IPS-15b (cell line): ENCODE results near the gene OR56B1.
"Not testable (repeated sequence)": the region's sequence is repeated elsewhere in the genome, so short reads cannot be mapped to it uniquely, and the experiment has no call there.

ENCODE experiments used
- H3K27me3 ChIP-seq: one replicate; pipeline ENCODE4 v1.6.1; 2013; ENCODE audit warnings: low read length; ENCODE audit not compliant: control insufficient read depth, insufficient read depth
- H3K36me3 ChIP-seq: one replicate; pipeline ENCODE4 v1.6.1; 2013; ENCODE audit warnings: low read length; ENCODE audit not compliant: control insufficient read depth, insufficient read depth
- H3K4me1 ChIP-seq: one replicate; pipeline ENCODE4 v1.6.1; 2013; ENCODE audit warnings: mild to moderate bottlenecking, low read length; ENCODE audit not compliant: control insufficient read depth, insufficient read depth
- H3K4me3 ChIP-seq: one replicate; pipeline ENCODE4 v1.5.1; 2013; ENCODE audit warnings: low read depth, low read length
- H3K9ac ChIP-seq: one replicate; pipeline ENCODE4 v1.6.1; 2013; ENCODE audit warnings: low read depth, mild to moderate bottlenecking, low read length
- H3K9me3 ChIP-seq: one replicate; pipeline ENCODE4 v1.6.1; 2013; ENCODE audit warnings: mild to moderate bottlenecking, low read length; ENCODE audit not compliant: control insufficient read depth, insufficient read depth

Gene OR56B1

DNA sequence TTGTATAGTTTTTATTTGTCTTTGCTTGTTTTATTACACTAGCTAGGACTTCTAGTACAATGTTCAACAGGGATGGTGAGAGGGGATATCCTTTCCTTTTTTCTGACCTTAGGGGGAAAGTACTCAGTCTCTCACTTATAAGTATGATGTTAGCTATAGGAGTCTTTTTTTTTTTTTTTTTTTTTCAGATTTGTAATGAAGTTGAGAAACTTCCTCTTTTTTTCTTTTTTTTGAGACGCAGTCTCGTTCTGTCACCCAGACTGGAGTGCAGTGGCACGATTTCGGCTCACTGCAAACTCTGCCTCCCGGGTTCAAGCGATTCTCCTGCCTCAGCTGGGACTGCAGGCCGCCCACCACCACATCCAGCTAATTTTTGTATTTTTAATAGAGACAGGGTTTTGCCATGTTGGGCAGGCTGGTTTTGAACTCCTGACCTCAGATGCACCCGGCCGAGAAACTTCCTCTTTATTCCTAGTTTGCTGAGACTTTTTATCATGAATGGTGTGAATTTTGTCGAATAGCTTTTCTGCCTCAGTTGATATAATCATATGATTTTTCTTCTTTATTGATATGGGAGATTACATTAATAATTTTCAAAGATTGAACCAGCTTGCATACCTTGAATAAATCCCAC, 35.7 kb upstream of the OR56B1 start:
- no peaks in the 10 kb centered on the region for H3K27me3 ChIP-seq
- no peaks in the 10 kb centered on the region for H3K9me3 ChIP-seq
- no peak overlapping the region for H3K9ac ChIP-seq
- H3K36me3 ChIP-seq, result no peaks in the 10 kb centered on the region
- no peak overlapping the region for H3K4me3 ChIP-seq
- no peaks in the 10 kb centered on the region for H3K4me1 ChIP-seq

DNA sequence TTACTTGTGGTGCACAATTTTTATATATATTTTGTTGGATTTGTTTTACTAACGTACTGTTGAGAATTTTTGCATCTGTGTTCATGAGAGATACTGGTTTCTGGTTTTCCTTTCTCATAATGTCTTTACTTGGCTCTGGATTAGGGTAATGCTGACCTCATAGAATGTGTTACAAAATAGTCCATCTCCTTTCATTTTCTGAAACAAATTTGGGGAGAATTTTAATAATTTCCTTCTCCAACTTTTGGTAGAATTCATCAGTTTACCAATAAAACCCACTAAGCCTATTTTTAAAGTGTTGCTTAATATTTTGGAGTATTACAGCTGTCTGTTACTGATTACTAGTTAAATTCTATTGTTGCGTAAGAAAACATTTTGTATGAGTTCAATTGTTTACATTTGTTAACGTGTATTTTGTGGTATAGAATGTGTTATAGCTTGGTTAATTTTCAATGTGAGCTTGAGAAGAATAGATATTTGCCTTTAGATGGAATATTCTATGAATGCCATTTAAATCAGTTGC, 35.1 kb upstream of the OR56B1 start:
- H3K9me3 ChIP-seq, result no peaks in the 10 kb centered on the region
- H3K4me3 ChIP-seq, result no peak overlapping the region
- H3K4me1 ChIP-seq, result no peaks in the 10 kb centered on the region
- H3K27me3 ChIP-seq, result no peaks in the 10 kb centered on the region
- no peak overlapping the region for H3K9ac ChIP-seq
- H3K36me3 ChIP-seq, result no peaks in the 10 kb centered on the region

DNA sequence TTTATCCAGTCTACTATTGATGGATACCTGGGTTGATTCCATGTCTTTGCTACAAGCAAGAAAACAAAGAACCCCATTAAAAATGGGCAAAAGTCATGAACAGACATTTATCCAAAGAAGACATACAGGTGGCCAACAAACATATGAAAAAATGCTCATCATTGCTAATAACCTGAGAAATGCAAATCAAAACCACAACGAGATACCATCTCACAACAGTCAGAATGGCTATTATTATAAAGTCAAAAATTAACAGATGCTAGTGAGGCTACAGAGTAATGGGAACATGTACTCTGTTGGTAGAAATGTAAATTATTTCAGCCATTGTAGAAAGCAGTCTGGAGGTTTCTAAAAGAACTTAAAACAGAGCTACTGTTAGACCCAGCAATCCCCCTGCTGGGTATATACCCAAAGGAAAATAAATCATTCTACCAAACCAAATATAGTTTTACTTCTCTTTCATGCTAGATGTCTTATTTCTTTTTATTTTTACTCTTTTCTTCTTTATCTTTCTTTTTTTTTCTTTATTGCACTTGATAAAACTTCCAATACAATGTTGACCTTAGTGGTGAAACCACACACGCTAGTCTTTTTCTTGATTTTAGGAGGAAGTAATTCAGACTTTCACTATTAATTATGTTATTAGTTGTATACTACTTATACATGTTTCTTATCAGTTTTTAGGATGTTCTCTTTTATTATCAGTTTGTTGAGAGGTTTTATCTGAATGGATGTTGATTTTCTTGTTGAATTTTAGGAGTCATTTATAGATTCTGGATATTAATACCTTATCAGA, 32.3 kb upstream of the OR56B1 start:
- no peaks in the 10 kb centered on the region for H3K9me3 ChIP-seq
- H3K36me3 ChIP-seq, result no peaks in the 10 kb centered on the region
- no peaks in the 10 kb centered on the region for H3K4me1 ChIP-seq
- H3K27me3 ChIP-seq, result no peaks in the 10 kb centered on the region
- no peak overlapping the region for H3K9ac ChIP-seq
- no peak overlapping the region for H3K4me3 ChIP-seq

DNA sequence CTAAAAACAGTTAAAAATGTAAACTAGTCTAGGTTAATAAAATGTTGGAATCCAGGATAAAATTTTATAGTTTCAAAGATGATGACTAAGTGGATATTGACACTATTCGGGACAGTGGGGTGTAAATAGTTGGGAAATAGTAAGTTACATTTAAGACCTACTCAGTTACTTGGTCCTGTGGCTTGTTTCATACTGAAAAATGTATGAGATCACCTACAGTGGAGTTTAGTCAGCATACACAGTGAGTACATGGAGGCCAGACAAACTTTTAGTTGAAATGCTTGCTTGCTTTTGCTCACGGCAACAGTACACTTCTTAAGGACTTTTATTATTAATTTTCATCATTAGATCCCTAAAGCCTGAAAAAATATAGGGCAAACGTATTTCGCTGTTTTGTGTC, 30.6 kb upstream of the OR56B1 start:
- Histone ChIP-seq H3K9ac (no peak overlapping the region), H3K4me3 (no peak overlapping the region), H3K9me3 (no peaks in the 10 kb centered on the region), H3K36me3 (no peaks in the 10 kb centered on the region), H3K4me1 (no peaks in the 10 kb centered on the region), H3K27me3 (no peaks in the 10 kb centered on the region)

DNA sequence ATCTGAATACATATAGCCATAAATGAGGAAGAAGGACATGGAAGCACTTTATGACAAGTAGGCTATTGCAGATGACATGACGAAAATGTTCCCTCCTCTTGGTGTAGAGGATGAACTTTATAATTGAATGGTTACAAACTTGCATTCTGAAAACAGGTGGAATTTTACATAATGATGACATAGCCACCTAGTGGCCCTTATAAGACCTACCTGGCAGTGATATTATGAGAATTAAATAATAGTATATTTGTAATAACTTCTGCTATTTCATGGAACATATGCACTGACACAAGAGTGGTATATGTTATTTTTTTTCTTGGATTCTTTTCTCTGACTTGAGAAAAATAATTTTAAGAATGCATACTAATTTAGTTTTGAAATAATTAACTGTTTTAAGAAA, 23.7 kb upstream of the OR56B1 start:
- H3K9ac ChIP-seq, result no peak overlapping the region

DNA sequence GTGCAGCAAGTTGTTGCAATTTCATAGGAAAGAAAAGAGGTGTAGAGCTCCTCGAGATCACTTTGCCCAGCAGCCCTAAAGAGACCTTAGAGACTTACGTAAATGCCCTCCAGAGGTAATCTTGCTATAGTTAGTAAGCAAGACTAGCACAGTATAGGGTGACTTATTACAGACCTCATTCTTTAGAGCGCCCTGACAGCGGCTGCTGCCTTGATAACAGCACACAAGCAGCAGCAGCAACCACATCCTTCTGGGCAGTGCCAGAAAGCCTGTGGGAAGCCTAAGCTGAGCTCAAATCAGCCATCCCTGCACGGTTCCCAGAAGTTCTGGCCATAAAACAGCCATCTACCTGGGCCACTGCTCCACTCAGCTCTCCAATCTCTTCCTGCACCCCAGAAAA, 22.6 kb upstream of the OR56B1 start:
- H3K9ac ChIP-seq, result no peak overlapping the region
- no peaks in the 10 kb centered on the region for H3K36me3 ChIP-seq
- no peaks in the 10 kb centered on the region for H3K4me1 ChIP-seq
- H3K9me3 ChIP-seq, result no peaks in the 10 kb centered on the region
- H3K27me3 ChIP-seq, result no peaks in the 10 kb centered on the region
- H3K4me3 ChIP-seq, result no peak overlapping the region

More for the DNA sequence above, 23.7 kb upstream of the OR56B1 start:
- Histone ChIP-seq H3K4me3 (no peak overlapping the region), H3K27me3 (no peaks in the 10 kb centered on the region), H3K9me3 (no peaks in the 10 kb centered on the region), H3K36me3 (no peaks in the 10 kb centered on the region), H3K4me1 (no peaks in the 10 kb centered on the region)

DNA sequence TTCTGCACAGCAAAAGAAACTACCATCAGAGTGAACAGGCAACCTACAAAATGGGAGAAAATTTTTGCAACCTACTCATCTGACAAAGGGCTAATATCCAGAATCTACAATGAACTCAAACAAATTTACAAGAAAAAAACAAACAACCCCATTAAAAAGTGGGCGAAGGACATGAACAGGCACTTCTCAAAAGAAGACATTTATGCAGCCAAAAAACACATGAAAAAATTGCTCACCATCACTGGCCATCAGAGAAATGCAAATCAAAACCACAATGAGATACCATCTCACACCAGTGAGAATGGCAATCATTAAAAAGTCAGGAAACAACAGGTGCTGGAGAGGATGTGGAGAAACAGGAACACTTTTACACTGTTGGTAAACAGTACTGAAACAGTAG, 19.7 kb upstream of the OR56B1 start:
- not testable (repeated sequence) for H3K4me1 ChIP-seq, H3K9me3 ChIP-seq, H3K9ac ChIP-seq, H3K36me3 ChIP-seq, H3K4me3 ChIP-seq, H3K27me3 ChIP-seq

DNA sequence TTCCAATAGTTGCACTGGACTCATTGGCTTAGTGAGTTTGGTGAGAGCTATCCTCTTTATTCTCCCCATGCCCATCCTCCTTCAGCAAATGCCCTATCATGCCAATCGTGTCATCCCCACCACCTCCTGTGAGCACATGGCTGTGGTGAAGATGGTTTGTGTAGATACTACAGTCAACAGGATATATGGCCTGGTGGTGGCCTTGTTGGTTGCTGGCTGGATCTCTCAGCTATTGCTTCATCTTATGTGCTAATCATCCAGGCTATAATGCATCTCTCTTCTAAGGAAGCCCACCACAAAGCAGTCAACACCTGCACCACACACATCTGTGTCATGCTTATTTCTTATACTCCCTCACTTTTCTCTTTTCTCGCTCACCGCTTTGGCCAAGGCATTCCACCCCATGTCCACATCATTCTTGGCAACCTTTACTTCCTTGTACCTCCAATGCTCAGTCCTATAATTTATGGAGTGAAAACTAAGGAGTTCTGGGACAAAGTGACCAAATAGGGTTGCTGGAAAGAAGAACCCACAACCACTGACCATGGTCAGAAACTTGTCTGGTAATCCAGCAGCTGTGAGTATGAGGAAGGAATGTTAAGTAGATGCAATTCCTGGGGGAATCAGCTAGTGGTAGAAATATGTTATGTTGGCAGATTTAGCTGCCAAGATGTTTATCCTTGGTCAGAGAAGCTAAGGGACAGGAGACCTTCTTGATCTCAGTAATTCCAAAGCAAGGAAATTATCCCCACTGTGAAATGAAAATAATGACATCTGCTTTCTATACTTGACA, 16.3 kb upstream of the OR56B1 start:
- Histone ChIP-seq H3K4me1 (no peaks in the 10 kb centered on the region), H3K4me3 (no peak overlapping the region), H3K27me3 (no peaks in the 10 kb centered on the region), H3K9me3 (no peaks in the 10 kb centered on the region), H3K36me3 (no peaks in the 10 kb centered on the region), H3K9ac (no peak overlapping the region)

DNA sequence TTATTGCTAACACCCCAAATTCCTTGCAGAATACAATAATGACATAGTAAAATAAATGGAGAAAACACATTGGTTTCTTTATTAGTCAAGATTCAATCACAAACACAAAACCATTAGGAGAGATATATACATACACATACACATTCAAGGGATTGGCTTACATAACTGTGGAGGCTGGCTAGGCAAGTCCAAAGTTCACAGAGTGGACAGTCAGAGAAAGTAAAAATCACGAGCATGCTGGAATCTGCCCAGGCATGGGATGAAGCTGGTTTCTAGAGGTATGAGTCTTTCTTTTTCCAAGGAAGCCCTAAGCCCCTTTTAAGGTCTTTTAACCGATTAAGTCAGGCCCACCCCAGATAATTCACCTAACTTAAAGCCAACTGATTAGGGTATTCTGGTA, 13.6 kb upstream of the OR56B1 start:
- Histone ChIP-seq H3K9ac (no peak overlapping the region), H3K27me3 (no peaks in the 10 kb centered on the region), H3K4me3 (no peak overlapping the region), H3K4me1 (no peaks in the 10 kb centered on the region), H3K9me3 (no peaks in the 10 kb centered on the region), H3K36me3 (no peaks in the 10 kb centered on the region)

DNA sequence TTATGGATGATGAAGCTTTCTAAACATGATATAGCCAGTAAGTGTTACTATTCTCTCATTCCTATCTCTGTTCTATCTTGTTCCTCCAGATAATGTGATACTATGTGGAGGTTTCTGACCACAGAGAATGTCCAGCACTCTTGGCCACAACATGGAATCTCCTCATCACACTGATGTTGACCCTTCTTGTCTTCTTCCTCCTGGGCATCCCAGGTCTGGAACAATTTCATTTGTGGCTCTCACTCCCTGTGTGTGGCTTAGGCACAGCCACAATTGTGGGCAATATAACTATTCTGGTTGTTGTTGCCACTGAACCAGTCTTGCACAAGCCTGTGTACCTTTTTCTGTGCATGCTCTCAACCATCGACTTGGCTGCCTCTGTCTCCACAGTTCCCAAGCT, 9.9 kb upstream of the OR56B1 start:
- no peaks in the 10 kb centered on the region for H3K27me3 ChIP-seq
- no peaks in the 10 kb centered on the region for H3K4me1 ChIP-seq
- H3K9ac ChIP-seq, result no peak overlapping the region
- no peak overlapping the region for H3K4me3 ChIP-seq
- no peaks in the 10 kb centered on the region for H3K9me3 ChIP-seq
- H3K36me3 ChIP-seq, result no peaks in the 10 kb centered on the region

DNA sequence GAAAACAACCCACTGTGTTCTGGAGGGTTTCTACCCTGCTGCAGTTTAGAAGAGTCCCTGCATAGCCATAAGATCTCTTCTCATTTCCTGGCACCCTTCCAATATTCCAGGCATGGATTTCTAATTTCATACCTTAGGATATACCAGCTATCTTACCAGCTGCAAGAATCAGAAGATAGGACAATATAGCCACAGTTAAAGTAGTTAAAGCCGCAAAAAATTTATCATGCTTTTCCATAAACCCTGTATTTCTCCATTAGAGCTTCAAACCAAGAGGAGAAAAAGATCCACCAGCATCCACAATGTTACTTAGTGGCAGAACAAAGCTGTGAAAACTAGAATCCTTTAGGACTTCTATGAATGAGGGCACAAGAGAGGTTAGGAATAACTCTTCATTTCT, 8.6 kb upstream of the OR56B1 start:
- no peaks in the 10 kb centered on the region for H3K27me3 ChIP-seq
- H3K4me3 ChIP-seq, result no peak overlapping the region
- H3K4me1 ChIP-seq, result no peaks in the 10 kb centered on the region
- H3K36me3 ChIP-seq, result no peaks in the 10 kb centered on the region
- H3K9ac ChIP-seq, result no peak overlapping the region
- no peaks in the 10 kb centered on the region for H3K9me3 ChIP-seq
